GM13976 (cell line): Measurements from ENCODE around the gene NOL9.

Experiments
- DNase-seq: peaks from one replicate; pipeline ENCODE4 v3.0.0; 2012; ENCODE audit warnings: low spot score
- CTCF ChIP-seq: IDR thresholded peaks from 2 replicates; pipeline ENCODE4 v1.5.1; 2012; ENCODE audit warnings: borderline replicate concordance, mild to moderate bottlenecking; ENCODE audit not compliant: insufficient read depth; ENCODE audit errors: extremely low read depth, missing control alignments, control extremely low read depth
- in situ Hi-C: fragments of 300-500 bp; cut with MboI; formaldehyde crosslinking; loops from one replicate; pipeline ENCODE4 v1.12.0; 2022; ENCODE audit warnings: low sequenced_read_pairs, mixed read lengths, inconsistent platforms; ENCODE audit not compliant: unreplicated experiment

Gene NOL9

GRCh38 chr1:6554907-6555778 is 830 bp upstream of the NOL9 start, which contains the start of gene TAS1R1:
Gene TAS1R1 (plus strand): TSS chr1:6555307. CDS start chr1:6555374, 67 bp downstream.
- in situ Hi-C loops, result no loop called here
- no peak for DNase-seq
- no peak for TF ChIP-seq CTCF

DNA sequence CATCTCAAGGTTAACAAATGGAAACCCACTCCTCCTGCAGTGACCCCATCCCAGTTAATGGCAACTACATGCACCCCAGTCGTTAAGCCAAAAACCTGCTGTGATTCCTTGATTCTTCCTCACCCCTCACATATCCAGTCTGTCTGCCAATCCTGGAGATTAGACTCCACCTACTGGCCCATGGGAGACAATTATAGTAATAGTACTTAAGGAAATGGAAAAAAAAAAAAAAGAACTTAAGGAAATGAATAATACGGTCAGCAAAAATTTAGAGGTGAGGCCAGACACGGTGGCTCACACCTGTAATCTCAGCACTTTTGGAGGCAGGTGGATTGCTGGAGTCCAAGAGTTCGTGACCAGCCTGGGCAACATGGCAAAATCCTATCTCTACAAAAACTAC is 7.0 kb downstream of the NOL9 start:
- in situ Hi-C loops, result no loop called here
- TF ChIP-seq CTCF, result no peak

DNA sequence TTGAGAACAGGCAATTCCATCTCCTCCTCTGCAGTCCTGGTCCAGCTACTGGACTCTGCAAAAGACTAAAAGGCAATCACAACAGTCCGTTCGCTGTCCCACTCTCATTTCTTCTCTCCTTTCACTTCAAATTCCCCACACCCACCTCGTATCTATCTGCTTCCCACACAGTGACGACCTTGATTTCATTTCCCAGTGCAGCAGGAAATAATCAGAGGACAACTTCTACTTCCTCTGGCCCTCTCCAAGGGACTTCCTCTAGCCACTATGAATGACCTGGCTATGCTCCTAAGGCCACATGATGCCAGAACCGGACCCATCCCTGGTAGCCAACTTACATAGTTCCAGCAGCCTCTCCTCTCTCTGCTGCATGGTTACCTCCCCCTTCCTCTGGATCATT is 8.0 kb downstream of the NOL9 start:
- in situ Hi-C loops, result no loop called here
- DNase-seq, result no peak
- no peak for TF ChIP-seq CTCF

More for the DNA sequence above, 7.0 kb downstream of the NOL9 start:
- DNase-seq, result no peak

- DNase-seq, result no peak
- no peak for TF ChIP-seq CTCF
- in situ Hi-C loops, result no loop called here
These were observed 8.8 kb downstream of the NOL9 start for GRCh38 chr1:6545276-6546112.

DNA sequence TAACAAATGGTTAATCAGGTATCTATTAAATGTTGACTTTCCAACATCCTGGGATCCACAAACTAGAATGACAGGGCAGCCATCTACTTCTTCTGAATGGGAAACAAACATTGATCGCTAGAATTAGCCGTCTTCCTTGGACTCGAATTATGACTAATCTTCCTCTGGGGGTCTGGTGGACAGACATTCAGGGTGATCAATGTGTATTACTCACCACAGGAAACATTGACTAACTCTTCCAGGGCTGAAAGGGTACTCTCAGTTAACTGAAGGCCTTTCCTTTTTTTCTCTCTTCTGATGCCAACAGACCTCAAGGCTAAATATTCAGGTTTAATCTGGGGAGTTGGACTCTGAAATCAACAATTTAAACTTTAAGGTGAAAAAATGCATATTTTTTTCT is 9.5 kb downstream of the NOL9 start:
- no peak for TF ChIP-seq CTCF
- DNase-seq, result no peak
- in situ Hi-C loops, result no loop called here

DNA sequence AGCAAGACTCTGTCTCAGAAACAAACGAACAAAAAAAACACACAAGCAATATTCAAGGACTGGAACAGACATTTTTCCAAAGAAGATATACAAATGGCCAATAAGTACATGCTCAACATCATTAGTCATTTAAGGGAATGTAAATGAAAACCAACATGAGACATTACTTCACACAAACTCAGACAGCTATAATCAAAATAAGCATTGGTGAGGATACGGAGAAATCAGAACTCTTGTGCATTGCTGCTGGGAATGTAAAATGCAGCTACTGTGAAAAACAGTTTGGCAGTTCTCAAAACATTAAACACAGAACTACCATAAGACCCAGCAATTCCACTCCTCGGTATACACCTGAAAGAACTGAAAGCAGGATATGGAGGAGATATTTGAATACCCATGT is 15.4 kb downstream of the NOL9 start:
- no peak for TF ChIP-seq CTCF
- in situ Hi-C loops, result no loop called here
- no peak for DNase-seq
